Peyer's patch (tissue), 4 donors: Measurements from ENCODE around the gene EMB.
"Not testable (repeated sequence)": the region's sequence is repeated elsewhere in the genome, so short reads cannot be mapped to it uniquely, and the experiment has no call there.

ENCODE experiments used
- CTCF ChIP-seq, 6 experiments: fragments of 450-650 bp in 4 of 6; fragments of 200-600 bp in 2 of 6; sonication (generic) in 1 of 6; IDR thresholded peaks; one replicate each; pipeline ENCODE4 v1.5.1; 2017 to 2019; ENCODE audit warnings: antibody characterized with exemption in 6 of 6, mild to moderate bottlenecking in 3 of 6, moderate library complexity in 1 of 6
- POLR2A ChIP-seq, 2 donors: fragments of 450-650 bp; IDR thresholded peaks; one replicate each; pipeline ENCODE4 v1.5.1; 2017; ENCODE audit warnings: antibody characterized with exemption in 2 of 2, mild to moderate bottlenecking in 2 of 2, moderate library complexity in 2 of 2

- TF ChIP-seq POLR2A, CTCF (IDR thresholded peaks at IDR 0.05): not testable (repeated sequence)
These were observed 21.5 kb upstream of the EMB start for GRCh38 chr5:50462579-50462978.
